CD14-positive monocyte (primary cell): ENCODE data around the gene FRMPD1. TPM values are rescaled to one million over a fixed set of nuclear protein-coding genes. Genes with fewer than 3 reads are reported as not detected.

Source experiments
- DNase-seq, 3 donors: peaks; one replicate each; pipeline ENCODE4 v3.0.0-alpha.2; 2011 to 2022
- H2AFZ ChIP-seq: 2 replicates; pipeline ENCODE4 v1.6.0; 2012; ENCODE audit warnings: mild to moderate bottlenecking, low read depth, low read length, inconsistent platforms; ENCODE audit not compliant: insufficient read depth, poor library complexity, severe bottlenecking
- H3K27ac ChIP-seq, 2 donors: 1 replicate in 1 of 2; 2 replicates in 1 of 2; pipeline ENCODE4 v1.5.1; 2012 to 2013; ENCODE audit warnings: low read length in 2 of 2, control low read depth in 1 of 2, inconsistent platforms in 1 of 2, low read depth in 1 of 2, mild to moderate bottlenecking in 1 of 2
- H3K27me3 ChIP-seq, 2 donors: one replicate each; pipeline versions ENCODE4 v1.6.0 to v1.6.1; 2011 to 2013; ENCODE audit warnings: low read length in 2 of 2; ENCODE audit not compliant: control insufficient read depth in 2 of 2, insufficient read depth in 2 of 2
- H3K36me3 ChIP-seq, 2 donors: replicated peaks in 1 of 2; 1 replicate in 1 of 2; 2 replicates in 1 of 2; pipeline versions ENCODE4 v1.5.1 to v1.6.1; 2012 to 2013; ENCODE audit warnings: low read length in 2 of 2, control low read depth in 1 of 2, inconsistent platforms in 1 of 2, mild to moderate bottlenecking in 1 of 2; ENCODE audit not compliant: insufficient read depth in 2 of 2, control insufficient read depth in 1 of 2
- H3K4me1 ChIP-seq, 2 donors: 1 replicate in 1 of 2; 2 replicates in 1 of 2; pipeline versions ENCODE4 v1.5.1 to v1.6.1; 2012 to 2013; ENCODE audit warnings: low read length in 2 of 2, control low read depth in 1 of 2, inconsistent platforms in 1 of 2, mild to moderate bottlenecking in 1 of 2, moderate library complexity in 1 of 2; ENCODE audit not compliant: insufficient read depth in 2 of 2, control insufficient read depth in 1 of 2
- H3K4me2 ChIP-seq: replicated peaks from 2 replicates; pipeline ENCODE3; 2012; ENCODE audit warnings: low read length, moderate library complexity, mild to moderate bottlenecking; ENCODE audit not compliant: poor library complexity, severe bottlenecking; ENCODE audit errors: extremely low read depth
- H3K4me3 ChIP-seq, 3 experiments: fragments of 200-600 bp in 1 of 3; sonication (generic) in 1 of 3; replicated peaks in 1 of 3; 1 replicate in 2 of 3; 2 replicates in 1 of 3; pipeline ENCODE4 v1.5.1; 2011 to 2013; ENCODE audit warnings: low read length in 3 of 3, mild to moderate bottlenecking in 3 of 3, control low read depth in 2 of 3, low read depth in 2 of 3, inconsistent platforms in 1 of 3, moderate library complexity in 1 of 3
- H3K79me2 ChIP-seq: 2 replicates; pipeline ENCODE4 v1.6.0; 2012; ENCODE audit warnings: mild to moderate bottlenecking, control low read depth, inconsistent platforms, low read length, moderate library complexity; ENCODE audit not compliant: insufficient read depth
- H3K9ac ChIP-seq: 2 replicates; pipeline ENCODE4 v1.6.0; 2017; ENCODE audit warnings: low read length, mild to moderate bottlenecking; ENCODE audit not compliant: insufficient read depth, poor library complexity, severe bottlenecking
- H3K9me3 ChIP-seq, 2 donors: replicated peaks in 1 of 2; 1 replicate in 1 of 2; 2 replicates in 1 of 2; pipeline versions ENCODE4 v1.5.1 to v1.6.1; 2012 to 2013; ENCODE audit warnings: low read length in 2 of 2, control low read depth in 1 of 2; ENCODE audit not compliant: control insufficient read depth in 1 of 2, insufficient read depth in 1 of 2
- H4K20me1 ChIP-seq: 2 replicates; pipeline ENCODE4 v1.6.0; 2012; ENCODE audit warnings: mild to moderate bottlenecking, low read length, control low read depth, moderate library complexity; ENCODE audit not compliant: insufficient read depth
- H3K27ac Mint-ChIP-seq, 7 donors: one replicate each; pipeline ENCODE4 v1.8.0; 2020; ENCODE audit warnings: mild to moderate bottlenecking in 7 of 7, mixed read lengths in 7 of 7, moderate library complexity in 6 of 7, inconsistent platforms in 2 of 7
- H3K27me3 Mint-ChIP-seq, 3 donors: one replicate each; pipeline ENCODE4 v1.8.0; 2021 to 2022; ENCODE audit warnings: low read depth in 3 of 3, mild to moderate bottlenecking in 3 of 3, mixed read lengths in 3 of 3, moderate library complexity in 3 of 3, inconsistent platforms in 1 of 3
- H3K36me3 Mint-ChIP-seq, 2 donors: one replicate each; pipeline ENCODE4 v1.8.0; 2020; ENCODE audit warnings: mixed read lengths in 2 of 2, inconsistent platforms in 1 of 2, mild to moderate bottlenecking in 1 of 2
- H3K4me1 Mint-ChIP-seq: one replicate; pipeline ENCODE4 v1.8.0; 2020; ENCODE audit warnings: mild to moderate bottlenecking, mixed read lengths
- H3K4me3 Mint-ChIP-seq, 2 donors: one replicate each; pipeline ENCODE4 v1.8.0; 2020; ENCODE audit warnings: mild to moderate bottlenecking in 2 of 2, mixed read lengths in 2 of 2, moderate library complexity in 1 of 2
- H3K9me3 Mint-ChIP-seq, 7 donors: one replicate each; pipeline ENCODE4 v1.8.0; 2020 to 2022; ENCODE audit warnings: mixed read lengths in 7 of 7, mild to moderate bottlenecking in 6 of 7, moderate library complexity in 6 of 7, inconsistent platforms in 2 of 7
- CTCF ChIP-seq: fragments of 200-600 bp; IDR thresholded peaks from one replicate; pipeline ENCODE4 v1.8.0; 2022; ENCODE audit warnings: antibody characterized with exemption, mild to moderate bottlenecking
- WGBS: methylation state at CpG from one replicate; pipeline ENCODE4 v1.1.5; 2013; ENCODE audit warnings: missing lambda C conversion rate; ENCODE audit not compliant: insufficient coverage; 5-methylcytosine and 5-hydroxymethylcytosine counted together
- intact Hi-C, 2 donors: fragments of 100-400 bp; cut with micrococcal nuclease; formaldehyde crosslinking; loops; one replicate each; pipeline versions ENCODE4 v1.15.0 to v1.15.1; 2023
- polyA plus RNA-seq, 3 donors: library from polyadenylated mRNA; depleted of rRNA in 1 of 3; unstranded in 2 of 3; stranded (reverse) in 1 of 3; fragments of 300-500 nt in 2 of 3; fragments of >200 nt in 1 of 3; fragmentation: Illumina TruSeq in 2 of 3; gene quantifications; 1 replicate in 2 of 3; 2 replicates in 1 of 3; pipeline ENCODE4 v1.2.3, GENCODE V29; 2012 to 2021

FRMPD1 gene
- polyA plus RNA-seq, 3 donors, result 0.03 TPM; not detected in 2

GRCh38 chr9:37679649-37680402, 29.1 kb downstream of the FRMPD1 start:
- Histone ChIP-seq H4K20me1 (no peaks in the 10 kb centered on the region), H3K36me3 (no peaks in the 10 kb centered on the region), H3K27me3 (no peaks in the 10 kb centered on the region), H3K9ac (no peak overlapping the region), H3K4me1 (no peaks in the 10 kb centered on the region), H3K4me2 (no peak overlapping the region), H3K9me3 (no peaks in the 10 kb centered on the region), H3K79me2 (no peaks in the 10 kb centered on the region), H3K4me3 (no peak overlapping the region), H2AFZ (no peak overlapping the region), H3K27ac (no peak overlapping the region)
- no peak for TF ChIP-seq CTCF
- WGBS, result 88% methylated on average over 1 of the region's 8 CpGs
- Mint-ChIP-seq H3K4me1 (no peaks in the 10 kb centered on the region), H3K4me3 (no peak overlapping the region), H3K9me3 (peaks cover 0 to 2% (median 0%) of the 10 kb centered on the region in 7 donors), H3K36me3 (no peaks in the 10 kb centered on the region), H3K27ac (no peak overlapping the region), H3K27me3 (peaks cover 2 to 8% (median 7%) of the 10 kb centered on the region in 3 donors)
- intact Hi-C loops, result no loop called here
- no peak for DNase-seq

- Histone ChIP-seq H3K79me2 (no peaks in the 10 kb centered on the region), H2AFZ (no peak overlapping the region), H3K27ac (no peak overlapping the region), H3K4me3 (no peak overlapping the region), H3K4me1 (no peaks in the 10 kb centered on the region), H3K9ac (no peak overlapping the region), H3K4me2 (no peak overlapping the region), H3K27me3 (no peaks in the 10 kb centered on the region), H3K9me3 (no peaks in the 10 kb centered on the region), H3K36me3 (no peaks in the 10 kb centered on the region), H4K20me1 (no peaks in the 10 kb centered on the region)
- Mint-ChIP-seq H3K36me3 (no peaks in the 10 kb centered on the region), H3K4me1 (no peaks in the 10 kb centered on the region), H3K4me3 (no peak overlapping the region), H3K9me3 (peaks cover 0 to 2% (median 0%) of the 10 kb centered on the region in 7 donors), H3K27me3 (peaks cover 2 to 8% (median 7%) of the 10 kb centered on the region in 3 donors), H3K27ac (no peak overlapping the region)
- no peak for TF ChIP-seq CTCF
- WGBS, result no CpG with 5 or more reads among the region's 3 CpGs
- intact Hi-C loops, result no loop called here
- no peak for DNase-seq
These were observed 32.2 kb downstream of the FRMPD1 start for GRCh38 chr9:37682951-37683350.
